GM18508 (cell line): ENCODE measurements around the gene GPX7.

Experiments
- ATAC-seq: cut with Tn5 transposase; IDR thresholded peaks from one replicate; pipeline ENCODE4 v1.9.1; 2021; ENCODE audit warnings: moderate number of reproducible peaks; ENCODE audit not compliant: insufficient read depth, unreplicated experiment

Gene GPX7

DNA sequence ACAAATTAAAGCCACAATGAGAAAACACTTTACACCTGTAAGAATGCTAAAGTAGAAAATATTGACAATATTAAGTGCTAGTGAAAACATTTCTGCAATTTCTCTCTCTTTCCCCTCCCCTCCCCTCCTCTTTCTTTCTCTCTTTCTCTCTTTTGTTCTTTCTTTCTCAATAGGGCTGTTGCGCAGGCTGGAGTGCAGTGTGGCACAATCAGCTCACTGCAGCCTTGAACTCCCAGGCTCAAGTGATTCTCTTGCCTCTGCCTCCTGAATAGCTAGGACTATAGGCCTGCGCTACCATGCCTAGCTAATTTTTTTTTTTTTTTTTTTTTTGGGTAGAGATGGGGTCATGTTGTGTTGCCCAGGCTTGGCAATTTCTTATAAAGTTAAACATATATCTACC lies 24.9 kb downstream of the GPX7 start:
- ATAC-seq: no peak

DNA sequence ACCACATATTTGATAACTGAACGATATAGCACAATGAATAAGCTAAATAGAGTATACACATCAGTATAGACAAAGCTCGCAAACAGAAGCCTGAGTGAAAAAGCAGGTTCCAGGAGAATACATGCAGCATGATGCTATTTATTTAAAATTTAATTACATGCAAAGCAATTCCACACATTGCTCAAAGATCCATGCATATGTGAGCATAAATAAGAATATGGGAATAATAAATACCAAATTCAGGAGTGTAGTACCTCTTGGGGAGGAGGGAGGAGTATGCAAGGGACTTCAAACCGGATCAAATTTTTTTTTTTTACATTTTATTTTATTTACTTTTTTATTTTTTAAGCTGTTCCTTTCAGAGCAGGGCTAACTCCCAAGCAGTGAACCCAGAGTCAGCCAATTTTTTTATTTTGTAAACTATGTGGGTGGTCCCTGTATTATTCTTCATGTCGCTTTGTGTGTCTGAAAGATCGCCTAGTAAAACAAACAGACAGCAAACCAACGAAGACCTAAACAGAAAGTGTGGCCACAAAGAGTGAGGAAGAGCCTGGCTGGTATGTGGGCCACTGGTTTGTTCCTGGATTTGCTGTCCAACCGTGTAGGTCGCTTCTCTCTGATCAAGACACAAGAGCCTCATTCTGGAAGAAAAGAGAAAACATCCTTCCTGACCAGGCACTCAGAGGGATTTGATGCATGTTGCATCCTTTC lies 26.6 kb downstream of the GPX7 start:
- no peak for ATAC-seq

DNA sequence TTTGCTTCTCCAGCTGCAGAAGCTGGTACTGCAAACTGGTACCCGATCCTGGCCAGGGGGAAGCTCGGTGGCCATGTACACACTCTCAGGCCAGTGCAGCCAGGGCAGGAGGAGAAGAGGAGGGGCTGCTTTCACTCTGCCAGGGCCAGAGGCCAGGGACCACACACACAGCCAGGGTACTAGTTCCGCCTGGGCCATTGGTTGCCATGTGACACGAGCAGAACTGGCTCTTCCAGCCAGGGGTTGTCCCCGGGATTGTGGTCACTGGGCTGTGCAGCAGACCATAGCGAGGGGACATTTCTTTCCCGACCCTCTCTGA lies 27.1 kb downstream of the GPX7 start:
- ATAC-seq: no peak

DNA sequence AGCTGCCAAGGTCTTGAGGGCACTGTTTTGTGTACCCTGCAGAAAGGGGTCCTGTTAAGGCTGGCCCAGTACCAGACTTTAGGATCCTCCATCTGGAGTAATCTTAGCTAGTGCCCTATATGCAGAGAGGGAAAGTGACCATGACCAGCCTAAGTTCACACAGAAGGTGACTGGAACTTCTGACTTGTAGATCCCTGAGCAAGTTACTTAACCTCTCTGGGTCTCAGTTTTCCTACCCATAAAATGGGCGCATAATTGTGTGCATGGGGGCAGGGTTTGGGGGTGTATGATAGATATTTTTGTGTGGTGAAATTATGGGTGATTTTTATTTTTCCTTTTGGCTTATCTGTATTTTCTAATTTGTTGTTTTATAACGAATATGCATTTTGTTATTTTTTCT lies 27.5 kb downstream of the GPX7 start:
- no peak for ATAC-seq

DNA sequence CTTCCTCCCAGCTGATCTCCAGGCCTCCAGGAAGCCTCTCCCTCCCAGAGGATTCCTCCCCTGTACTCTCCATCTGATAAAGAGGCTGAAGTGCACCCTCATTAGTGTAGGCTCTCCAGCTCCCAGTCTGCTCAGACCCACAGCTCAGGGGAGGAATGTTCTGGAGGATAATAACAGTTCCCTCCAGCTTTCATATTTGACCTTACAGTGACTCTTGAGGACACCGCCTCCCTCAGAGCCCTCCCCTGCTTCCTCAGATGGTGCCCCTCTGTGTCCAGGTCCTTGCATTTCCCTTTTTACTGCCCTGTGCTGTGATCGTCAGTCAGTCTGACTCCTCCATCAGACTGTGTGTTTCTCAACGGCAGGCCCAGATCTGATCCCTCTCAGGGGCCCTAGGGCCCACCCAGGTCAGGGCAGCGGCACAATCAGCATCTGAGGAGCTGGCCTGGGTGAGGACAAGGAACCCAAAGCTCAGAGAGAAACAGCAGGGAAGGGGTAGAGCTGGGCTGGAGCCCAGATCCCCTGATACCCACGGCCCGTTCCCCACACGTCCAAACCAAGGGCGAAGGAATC lies 29.7 kb downstream of the GPX7 start:
- no peak for ATAC-seq

DNA sequence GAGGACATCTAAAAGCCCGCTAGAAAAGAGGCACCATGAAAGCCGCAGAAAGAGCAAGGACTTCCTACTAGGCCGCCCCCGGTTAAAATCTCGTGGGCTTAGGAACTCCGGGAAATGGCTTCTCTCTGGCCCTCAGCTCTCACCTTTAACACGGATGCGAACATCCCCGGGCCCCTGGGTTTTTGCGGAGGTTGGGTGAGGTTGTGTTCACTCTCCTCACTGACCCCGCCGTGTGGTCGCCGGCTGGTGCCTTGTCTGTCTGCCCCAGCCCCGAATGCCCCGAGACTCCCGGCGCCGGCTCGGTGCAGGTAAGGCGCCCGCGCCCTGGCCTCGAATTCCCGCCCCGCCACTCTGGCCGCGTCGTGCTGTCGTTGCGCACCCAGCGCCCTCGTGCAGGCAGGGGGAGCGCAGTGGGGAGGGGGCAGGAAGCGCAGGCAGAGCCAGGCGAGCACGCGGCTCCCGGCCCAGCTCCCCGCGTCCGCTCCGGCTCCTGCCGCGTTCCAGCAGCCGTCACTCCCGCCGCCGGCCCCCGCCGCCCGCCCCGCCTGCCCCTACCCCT lies 30.6 kb downstream of the GPX7 start, which contains the start of gene SHISAL2A:
TSS of gene SHISAL2A (plus strand) at position 437 of the 559 bp plus-strand sequence. CDS start 326 bp downstream, outside the sequence.
- no peak for ATAC-seq

DNA sequence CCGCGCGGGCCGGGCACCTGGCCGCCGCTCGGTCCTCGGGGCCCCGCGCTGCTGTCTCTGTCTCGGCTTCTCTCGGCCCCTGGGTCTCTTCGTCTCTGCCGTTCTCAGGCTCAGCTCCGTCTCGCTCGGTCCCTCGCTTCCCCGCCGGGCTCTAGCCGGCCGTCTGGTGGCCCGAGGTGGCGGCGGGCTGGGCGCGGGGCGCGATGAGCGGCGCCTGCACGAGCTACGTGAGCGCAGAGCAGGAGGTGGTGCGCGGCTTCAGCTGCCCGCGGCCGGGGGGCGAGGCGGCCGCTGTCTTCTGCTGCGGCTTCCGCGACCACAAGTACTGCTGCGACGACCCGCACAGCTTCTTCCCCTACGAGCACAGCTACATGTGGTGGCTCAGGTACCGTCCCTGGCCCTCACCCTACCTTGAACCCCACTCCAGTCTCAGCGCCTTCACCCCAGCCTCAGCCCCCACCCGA lies 31.2 kb downstream of the GPX7 start:
- ATAC-seq: no peak

DNA sequence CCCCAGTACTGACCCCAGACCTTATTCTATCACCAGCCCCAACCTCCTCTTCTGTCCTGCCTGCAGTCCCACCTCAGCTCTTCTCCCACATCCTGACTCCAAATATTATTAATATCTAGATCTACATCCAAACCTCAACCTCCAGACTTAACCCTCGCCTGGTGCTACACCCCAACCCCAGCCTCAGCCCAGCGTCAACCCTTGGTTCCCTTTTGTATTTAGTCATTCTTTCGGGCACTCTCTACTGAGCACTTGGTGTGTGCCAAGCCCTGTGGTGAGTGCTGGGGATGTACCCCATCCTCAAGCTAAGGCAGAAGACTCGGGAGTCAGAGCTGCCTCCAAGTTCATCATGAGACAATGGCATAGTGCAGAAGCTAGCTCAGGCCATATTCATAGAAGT lies 31.9 kb downstream of the GPX7 start:
- ATAC-seq: no peak

DNA sequence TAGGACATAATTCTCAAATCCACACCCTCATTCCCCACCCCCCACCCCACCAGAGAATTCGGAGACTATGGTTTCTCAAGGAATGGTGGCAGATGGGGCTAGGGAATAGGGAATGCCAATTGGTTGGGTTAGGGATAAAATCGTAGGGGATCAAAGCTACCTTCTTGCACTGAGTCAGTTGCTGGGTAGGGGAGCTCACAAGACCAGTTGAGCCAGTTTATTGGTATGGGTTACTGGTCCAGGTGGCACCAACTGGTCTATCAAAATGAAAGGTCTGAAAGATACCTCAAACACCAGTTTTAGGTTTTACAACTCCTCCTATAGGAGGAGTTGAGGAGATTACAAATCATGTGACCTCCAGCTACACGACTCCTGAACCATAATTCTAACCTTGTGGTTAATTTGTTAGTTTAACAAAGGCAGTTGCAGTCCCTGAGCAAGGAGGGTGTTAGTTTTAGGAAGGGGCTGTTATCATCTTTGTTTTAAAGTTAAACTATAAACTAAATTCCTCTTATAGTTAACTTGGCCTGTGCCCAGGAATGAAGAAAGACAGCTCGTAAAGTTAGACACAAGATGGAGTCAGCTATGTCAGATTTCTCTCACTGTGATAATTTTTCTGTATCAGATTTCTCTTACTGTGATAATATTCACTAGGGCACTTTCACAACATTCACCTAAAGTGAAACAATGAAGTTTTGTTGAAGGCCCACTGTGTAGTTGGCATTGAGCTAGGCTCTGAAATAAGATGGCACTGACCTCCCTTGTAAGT lies 33.3 kb downstream of the GPX7 start:
- ATAC-seq: no peak

DNA sequence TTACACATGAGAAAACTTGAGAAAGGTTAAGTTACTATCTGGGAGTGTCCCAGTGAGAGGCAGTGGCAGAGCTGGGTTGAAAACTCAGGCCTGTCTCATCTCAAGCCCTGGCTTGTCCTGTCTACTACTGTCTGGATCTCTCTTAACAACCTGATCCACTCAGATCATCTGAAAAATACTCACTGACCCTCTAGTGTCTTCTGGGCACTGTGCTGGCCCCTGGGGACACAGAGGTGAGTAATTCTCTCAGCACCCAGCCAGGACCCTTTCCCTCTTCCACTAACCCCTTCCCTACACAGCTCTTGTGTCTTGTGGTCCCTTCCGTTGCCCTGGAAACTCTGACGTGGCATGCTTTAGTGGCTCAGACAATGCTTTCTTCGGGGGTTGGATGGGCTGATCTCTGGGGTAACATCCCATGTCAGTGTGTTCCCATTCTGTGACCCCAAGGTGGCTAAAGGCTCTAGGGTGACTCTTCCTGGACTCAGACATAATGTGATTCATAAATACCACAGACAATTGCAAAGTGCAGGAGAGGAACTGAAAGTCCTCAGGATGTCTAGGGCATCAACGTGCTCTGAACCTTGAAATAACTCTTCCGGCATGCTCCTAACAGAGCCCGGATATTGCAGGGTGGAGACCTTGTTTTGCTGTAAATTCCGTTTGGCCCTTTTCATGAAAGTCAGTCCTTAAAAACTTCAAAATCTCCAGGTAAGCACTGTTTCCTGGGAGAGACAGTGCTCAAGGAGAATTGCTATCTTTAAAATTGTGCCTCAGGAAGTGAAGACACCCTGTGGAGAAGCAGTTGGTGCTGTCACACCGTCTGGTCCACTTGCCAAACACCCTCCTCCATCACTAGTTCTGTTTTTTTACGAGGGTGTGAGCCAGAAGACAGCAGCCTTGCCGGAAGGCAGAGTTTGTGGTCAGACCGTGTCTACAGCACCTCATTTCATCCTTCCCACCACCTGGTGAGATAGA lies 34.8 kb downstream of the GPX7 start:
- ATAC-seq: peak; percentile 60

DNA sequence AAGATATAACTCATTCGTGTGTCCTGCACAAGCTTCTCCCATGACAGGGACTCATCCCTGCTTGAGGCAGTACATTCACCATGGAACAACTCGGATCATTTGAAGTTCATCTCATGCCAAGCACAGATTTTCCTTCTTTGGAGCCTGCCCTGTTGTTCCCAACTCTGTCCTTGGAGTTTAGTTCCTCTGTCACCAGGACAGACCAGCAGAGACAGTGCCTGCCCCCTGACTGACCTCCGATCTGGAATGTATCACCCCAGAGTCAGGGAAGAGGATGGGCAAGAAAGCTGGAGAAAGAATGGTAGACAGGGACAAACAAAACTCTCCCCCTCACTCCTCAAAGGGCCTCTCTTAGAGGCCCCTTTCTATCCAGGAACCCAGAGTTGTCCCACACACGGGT lies 35.8 kb downstream of the GPX7 start:
- ATAC-seq: no peak

DNA sequence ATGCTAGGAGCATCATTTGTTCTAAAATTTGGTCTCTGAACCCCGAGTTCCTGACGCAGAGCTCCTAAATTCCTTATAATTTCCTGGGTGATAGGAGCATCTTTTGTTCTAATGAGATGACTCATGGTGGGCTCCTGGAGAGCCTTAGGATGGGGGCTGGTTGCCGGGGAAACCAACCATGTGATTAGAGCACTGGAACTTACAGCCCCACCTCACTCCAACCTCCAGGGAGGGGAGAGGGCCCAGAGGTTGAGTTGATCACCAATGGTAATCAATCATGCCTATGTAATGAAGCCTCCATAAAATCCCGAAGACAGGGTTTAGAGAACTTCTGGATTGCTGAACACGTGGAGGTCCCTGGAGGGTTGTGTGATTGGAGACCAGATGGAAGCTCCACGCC lies 38.5 kb downstream of the GPX7 start:
- no peak for ATAC-seq

DNA sequence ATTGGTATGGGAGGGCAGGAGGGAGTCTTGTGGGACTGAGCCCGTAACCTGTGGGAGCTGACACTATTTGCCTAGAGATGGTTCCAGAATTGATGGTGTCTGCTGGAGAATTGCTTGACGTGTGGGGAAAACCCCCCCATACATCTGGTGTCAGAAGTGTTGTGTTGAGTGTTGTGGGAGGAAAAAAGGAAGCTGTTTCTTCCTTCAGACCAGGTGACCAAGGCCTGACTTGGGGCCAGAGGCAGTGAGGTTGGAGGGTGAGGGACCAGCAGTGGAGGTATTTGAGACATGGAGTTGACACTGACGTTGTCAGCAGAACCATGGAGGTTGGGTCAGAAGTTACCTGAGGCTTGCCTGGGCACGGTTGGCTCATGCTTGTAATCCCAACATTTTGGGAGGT lies 39.1 kb downstream of the GPX7 start:
- ATAC-seq: no peak

DNA sequence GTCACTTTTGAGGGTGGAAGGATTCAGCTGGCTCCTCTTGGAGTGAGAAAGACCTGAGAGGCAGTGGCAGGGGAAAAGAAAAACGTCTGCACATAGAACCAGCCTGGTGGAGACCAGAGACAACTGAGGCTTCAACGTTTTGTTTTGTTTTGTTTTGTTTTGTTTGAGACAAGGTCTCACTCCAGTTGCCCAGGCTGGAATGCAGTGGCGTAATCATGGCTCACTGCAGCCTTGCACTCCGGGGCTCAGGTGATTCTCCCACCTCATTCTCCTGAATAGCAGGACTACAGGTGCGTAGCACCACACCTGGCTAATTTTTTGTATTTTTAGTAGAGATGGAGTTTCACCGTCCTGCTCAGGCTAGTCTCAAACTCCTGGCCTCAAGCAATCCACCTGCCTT lies 43.1 kb downstream of the GPX7 start:
- ATAC-seq: no peak

DNA sequence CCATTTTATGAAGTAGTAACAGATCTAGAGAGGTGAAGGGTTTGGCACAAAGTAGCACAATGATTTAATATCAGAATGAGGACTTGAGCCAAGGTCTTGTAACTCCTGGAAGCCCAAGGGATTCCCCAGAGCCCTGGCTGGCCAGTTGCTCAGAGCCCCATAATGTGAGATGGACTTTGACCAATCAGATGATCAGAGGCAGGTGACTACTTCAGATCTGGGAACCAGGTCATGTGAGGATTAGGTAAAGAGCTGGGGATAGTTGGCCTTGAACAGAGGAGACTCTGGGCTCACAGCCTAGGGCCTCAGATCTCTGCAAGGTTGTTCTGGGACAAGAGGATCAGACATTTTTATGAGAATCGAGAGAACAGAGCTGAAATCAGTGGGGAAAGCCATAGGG lies 49.7 kb downstream of the GPX7 start:
- ATAC-seq: no peak

DNA sequence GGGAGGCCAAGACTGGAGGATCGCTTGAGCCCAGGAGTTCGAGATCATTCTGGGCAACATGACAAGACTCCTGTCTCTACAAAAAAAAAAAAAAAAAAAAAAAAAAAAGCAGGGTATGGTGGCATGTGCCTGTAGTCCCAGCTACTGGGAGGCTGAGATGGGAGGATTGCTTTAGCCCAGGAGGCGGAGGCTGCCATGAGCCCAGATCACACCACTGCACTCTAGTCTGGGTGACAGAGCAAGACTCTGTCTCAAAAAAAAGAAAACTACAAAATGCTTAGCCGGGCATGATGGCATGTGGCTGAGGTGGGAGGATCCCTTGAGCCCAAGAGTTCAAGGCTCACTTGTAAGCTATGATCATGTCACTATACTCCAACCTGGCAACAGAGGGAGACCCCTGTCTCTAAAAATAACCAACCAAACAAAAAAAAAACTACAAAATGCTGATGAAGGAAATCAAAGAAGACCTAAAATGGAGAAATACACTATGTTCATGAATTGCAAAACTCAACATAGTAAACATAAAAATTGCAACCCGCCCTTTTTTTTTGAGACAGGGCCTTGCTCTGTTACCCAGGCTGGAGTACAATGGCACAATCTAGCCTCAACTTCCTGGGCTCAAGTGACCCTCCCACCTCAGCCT lies 51.2 kb downstream of the GPX7 start:
- no peak for ATAC-seq

DNA sequence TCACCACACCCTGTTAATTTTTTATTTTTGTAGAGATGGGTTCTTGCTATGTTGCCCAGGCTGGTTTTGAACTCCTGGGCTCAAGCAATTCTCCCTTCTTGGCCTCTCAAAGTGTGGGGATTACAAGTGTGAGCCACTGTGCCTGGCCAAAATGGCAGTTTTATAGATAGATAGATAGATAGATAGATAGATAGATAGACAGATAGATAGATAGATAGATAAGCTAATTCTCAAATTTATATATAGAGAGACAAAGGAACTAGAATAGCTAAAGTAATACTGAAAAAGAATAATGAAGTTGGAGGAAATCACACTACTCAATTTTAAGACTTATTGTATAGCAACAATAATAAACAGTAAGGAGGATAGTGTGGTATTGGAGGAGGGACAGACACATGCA lies 51.9 kb downstream of the GPX7 start:
- ATAC-seq: no peak

DNA sequence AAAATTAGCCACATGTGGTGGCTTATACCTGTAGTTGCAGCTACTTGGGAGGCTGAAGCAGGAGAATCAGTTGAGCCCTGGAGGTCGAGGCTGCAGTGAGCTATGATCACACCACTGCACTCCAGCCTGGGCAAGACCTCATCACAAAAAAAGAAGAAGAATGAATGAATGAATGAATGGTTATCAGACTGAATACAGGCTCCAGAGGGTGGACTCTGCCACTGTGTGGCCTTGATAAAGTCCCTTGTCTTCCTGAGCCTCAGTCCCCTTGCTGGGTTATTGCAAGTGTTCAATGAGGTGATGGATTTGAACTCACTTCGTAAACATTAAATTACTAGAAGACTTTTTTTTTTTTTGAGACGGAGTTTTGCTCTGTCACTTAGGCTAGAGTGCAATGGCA lies 55.5 kb downstream of the GPX7 start:
- no peak for ATAC-seq
